AG04450 (cell line): ENCODE data around the gene UVRAG. TPM values are rescaled to one million over a fixed set of nuclear protein-coding genes. Genes with fewer than 3 reads are reported as not detected.

Experiments
- CTCF ChIA-PET: fragments of 300-600, 350-600 bp; formaldehyde crosslinking; extraction: SDS; loops from one replicate; lab custom pipeline; 2022; ENCODE audit warnings: antibody characterized with exemption, inconsistent platforms; lab: Charles Lee
- POLR2A ChIA-PET: fragments of 350-600 bp; formaldehyde crosslinking; extraction: SDS; loops from one replicate; lab custom pipeline; 2021; ENCODE audit warnings: antibody characterized with exemption, inconsistent platforms; lab: Yijun Ruan, JAX
- DNase-seq: peaks from one replicate; pipeline ENCODE4 v3.0.0-alpha.2; 2011; ENCODE audit warnings: low read depth, low spot score
- H3K27ac ChIP-seq: one replicate; pipeline ENCODE4 v1.5.1; 2012; ENCODE audit warnings: low read depth, low read length, control low read depth
- H3K27me3 ChIP-seq: one replicate; pipeline ENCODE4 v1.6.0; 2012; ENCODE audit warnings: low read length; ENCODE audit not compliant: control insufficient read depth, insufficient read depth
- H3K4me3 ChIP-seq: 2 replicates; pipeline ENCODE4 v1.5.1; 2011; ENCODE audit warnings: mild to moderate bottlenecking, low read depth, low read length, control low read depth
- H3K9me3 ChIP-seq: 2 replicates; pipeline ENCODE4 v1.5.1; 2012; ENCODE audit warnings: low read length; ENCODE audit not compliant: control insufficient read depth, insufficient read depth
- CTCF ChIP-seq: IDR thresholded peaks from 2 replicates; pipeline ENCODE4 v1.5.1; 2011; ENCODE audit warnings: low read depth, low read length, control low read depth, inconsistent platforms
- polyA plus RNA-seq: library from polyadenylated mRNA; depleted of rRNA; stranded (reverse); fragments of >200 nt; gene quantifications from 2 replicates; pipeline ENCODE4 v1.2.3, GENCODE V29; 2011

Gene UVRAG
- polyA plus RNA-seq, 1 experiment, result 11.6 TPM

DNA sequence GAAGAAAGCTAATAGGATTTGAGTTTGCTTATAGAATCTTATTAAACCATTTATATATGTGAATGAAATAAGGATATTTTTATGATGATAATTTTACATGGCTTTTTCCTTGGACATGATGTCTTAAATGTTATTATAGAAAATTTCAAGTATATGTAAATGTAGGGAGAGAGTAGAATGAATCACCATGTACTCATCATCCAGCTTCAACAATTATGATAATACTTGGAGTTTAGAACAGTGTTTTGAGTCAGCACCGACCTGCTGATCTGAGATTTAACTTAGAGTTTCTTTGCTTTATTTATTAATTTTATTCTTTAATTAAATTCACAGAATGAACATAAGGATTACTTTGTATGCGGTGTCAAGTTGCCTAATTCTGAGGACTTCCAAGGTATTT, 193.5 kb downstream of the UVRAG start:
- Histone ChIP-seq H3K4me3 (no peak overlapping the region), H3K27ac (no peak overlapping the region), H3K27me3 (no peaks in the 10 kb centered on the region), H3K9me3 (no peaks in the 10 kb centered on the region)
- ChIA-PET POLR2A (no interaction called here), CTCF (no interaction called here)
- DNase-seq, result no peak
- no peak for TF ChIP-seq CTCF

DNA sequence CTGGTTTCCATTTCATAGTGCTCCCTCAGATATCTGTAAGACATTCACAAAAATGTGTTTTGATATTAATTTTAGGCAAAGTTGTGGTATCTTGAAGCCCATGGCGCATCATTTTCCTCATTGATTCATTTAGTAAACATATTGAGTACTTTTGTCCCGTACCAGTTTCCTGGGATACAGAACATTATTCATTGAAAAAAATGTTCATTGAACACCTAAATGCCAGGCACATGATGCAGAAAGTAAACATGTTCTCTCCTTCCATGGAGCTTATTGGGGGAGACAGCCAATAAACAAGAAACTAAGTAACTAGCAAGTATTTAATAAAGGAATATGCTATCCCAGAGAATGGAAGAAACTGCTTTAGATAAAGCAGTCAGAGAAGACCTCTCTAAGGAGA, 195.0 kb downstream of the UVRAG start:
- TF ChIP-seq CTCF, result no peak
- ChIA-PET POLR2A (no interaction called here), CTCF (no interaction called here)
- Histone ChIP-seq H3K9me3 (no peaks in the 10 kb centered on the region), H3K27me3 (no peaks in the 10 kb centered on the region), H3K4me3 (no peak overlapping the region), H3K27ac (no peak overlapping the region)
- no peak for DNase-seq

- Histone ChIP-seq H3K9me3 (no peaks in the 10 kb centered on the region), H3K4me3 (no peak overlapping the region), H3K27ac (no peak overlapping the region), H3K27me3 (no peaks in the 10 kb centered on the region)
- TF ChIP-seq CTCF, result no peak
- DNase-seq, result no peak
- CTCF ChIA-PET, result interaction anchor here (0.8 to 1.5 kb wide), 2 partner anchors 10 to 25 kb away, joined by 3 to 4 read pairs; no protein-coding TSS in a partner anchor
- POLR2A ChIA-PET, result no interaction called here
Observed at GRCh38 chr11:76013526-76013925, 198.5 kb downstream of the UVRAG start.

DNA sequence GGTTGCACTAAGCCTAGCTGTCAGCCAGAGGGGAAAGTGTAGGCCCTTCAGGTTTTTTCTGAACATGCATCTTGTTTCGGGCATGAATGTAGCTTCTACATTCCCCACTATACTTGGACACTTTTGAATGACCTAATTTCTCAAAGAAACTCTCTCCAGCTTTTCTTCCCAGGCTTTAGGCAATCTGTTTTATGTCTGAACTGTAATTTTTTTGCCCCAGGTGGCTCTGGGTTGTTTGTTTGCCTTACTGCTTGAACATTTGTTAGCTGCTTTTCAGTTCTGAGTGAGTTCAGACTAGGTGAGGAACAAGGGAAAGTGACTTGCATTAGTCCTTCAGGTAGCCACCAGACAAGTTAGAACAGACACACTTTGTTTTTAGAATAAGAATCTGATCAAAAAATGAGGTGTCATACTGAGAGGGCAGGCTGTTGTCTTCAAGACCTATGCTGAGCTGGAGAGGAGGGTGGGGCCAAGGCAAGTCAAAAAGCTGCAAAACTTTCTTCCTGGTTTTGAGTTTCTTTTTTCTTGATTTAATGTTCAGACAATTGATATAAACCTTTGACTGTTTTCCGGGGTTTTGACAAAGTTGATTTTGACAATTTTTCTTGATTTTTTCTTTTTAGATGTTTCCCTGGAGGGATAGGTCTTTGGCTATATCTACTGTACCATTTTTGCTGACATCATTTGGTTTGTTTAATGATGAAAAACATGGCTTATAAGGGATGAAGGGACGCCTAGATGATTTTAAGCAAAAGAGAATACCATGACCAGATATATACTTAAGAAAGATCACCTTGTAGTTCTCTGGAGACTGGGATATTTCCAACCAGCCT, 208.4 kb downstream of the UVRAG start:
- no peak for DNase-seq
- Histone ChIP-seq H3K4me3 (no peak overlapping the region), H3K9me3 (no peaks in the 10 kb centered on the region), H3K27me3 (no peaks in the 10 kb centered on the region), H3K27ac (no peak overlapping the region)
- TF ChIP-seq CTCF, result no peak
- ChIA-PET POLR2A (no interaction called here), CTCF (interaction anchor here (0.9 kb wide), 1 partner anchor 129 kb away, joined by 5 read pairs; no protein-coding TSS in a partner anchor)

GRCh38 chr11:76025068-76025467, 210.1 kb downstream of the UVRAG start:
- no peaks in the 10 kb centered on the region for H3K27me3 ChIP-seq
- POLR2A ChIA-PET, result interaction anchor here (1.2 kb wide), 1 partner anchor 18 kb away, joined by 3 read pairs; no protein-coding TSS in a partner anchor
- no peak overlapping the region for H3K4me3 ChIP-seq
- no peak for TF ChIP-seq CTCF
- H3K9me3 ChIP-seq, result no peaks in the 10 kb centered on the region
- CTCF ChIA-PET, result no interaction called here
- peak; percentile 85 for DNase-seq
- peak overlapping the region; percentile 43 for H3K27ac ChIP-seq
